ENCODE data around the gene PDE1A. TPM values are rescaled to one million over a fixed set of nuclear protein-coding genes. Genes with fewer than 3 reads are reported as not detected.

The PDE1A gene
- total RNA-seq, 4 donors from 2014 or later, result 2.3 to 8.1 (median 2.9) TPM

- no peak overlapping the region for H3K4me3 ChIP-seq
- TF ChIP-seq EP300 (IDR thresholded peaks at IDR 0.05), result no peak
- no peak for TF ChIP-seq POLR2AphosphoS5 (IDR thresholded peaks at IDR 0.05)
- no peak for TF ChIP-seq CTCF (IDR thresholded peaks at IDR 0.05)
- TF ChIP-seq POLR2A (IDR thresholded peaks at IDR 0.05), result no peak
- H3K27me3 ChIP-seq, result no peaks in the 10 kb centered on the region
- H3K9me3 ChIP-seq, result no peaks in the 10 kb centered on the region
- no peaks in the 10 kb centered on the region for H3K4me1 ChIP-seq
- WGBS, result 79% methylated on average over 1 of the region's 1 CpG
- DNase-seq (ENCODE audit: low spot score in 2 of 2), result no peak
- H3K27ac ChIP-seq, result no peak overlapping the region
- H3K36me3 ChIP-seq, result no peaks in the 10 kb centered on the region
These were observed 316.5 kb downstream of the PDE1A start for GRCh38 chr2:182110347-182110746.

GRCh38 chr2:182103526-182103925 lies 323.3 kb downstream of the PDE1A start:
- TF ChIP-seq POLR2AphosphoS5 (IDR thresholded peaks at IDR 0.05) (no peak), POLR2A (IDR thresholded peaks at IDR 0.05) (no peak), CTCF (IDR thresholded peaks at IDR 0.05) (no peak), EP300 (IDR thresholded peaks at IDR 0.05) (no peak)
- H3K27ac ChIP-seq, result no peak overlapping the region
- H3K36me3 ChIP-seq, result no peaks in the 10 kb centered on the region
- H3K9me3 ChIP-seq, result no peaks in the 10 kb centered on the region
- no peak overlapping the region for H3K4me3 ChIP-seq
- H3K4me1 ChIP-seq, result no peaks in the 10 kb centered on the region
- no peak for DNase-seq (ENCODE audit: low spot score in 2 of 2)
- WGBS, result 55% methylated on average over 5 of the region's 5 CpGs
- H3K27me3 ChIP-seq, result no peaks in the 10 kb centered on the region

GRCh38 chr2:182101263-182101662 lies 325.6 kb downstream of the PDE1A start:
- Histone ChIP-seq H3K27me3 (no peaks in the 10 kb centered on the region), H3K27ac (no peak overlapping the region), H3K36me3 (no peaks in the 10 kb centered on the region), H3K4me1 (no peaks in the 10 kb centered on the region), H3K4me3 (no peak overlapping the region), H3K9me3 (no peaks in the 10 kb centered on the region)
- DNase-seq (ENCODE audit: low spot score in 2 of 2), result no peak
- no peak for TF ChIP-seq POLR2A (IDR thresholded peaks at IDR 0.05)
- TF ChIP-seq CTCF (IDR thresholded peaks at IDR 0.05), result no peak
- no peak for TF ChIP-seq EP300 (IDR thresholded peaks at IDR 0.05)
- no peak for TF ChIP-seq POLR2AphosphoS5 (IDR thresholded peaks at IDR 0.05)

- Histone ChIP-seq H3K9me3 (no peaks in the 10 kb centered on the region), H3K27ac (no peak overlapping the region), H3K4me1 (no peaks in the 10 kb centered on the region), H3K36me3 (no peaks in the 10 kb centered on the region), H3K4me3 (no peak overlapping the region), H3K27me3 (no peaks in the 10 kb centered on the region)
- 92% methylated on average over 1 of the region's 1 CpG for WGBS
- DNase-seq (ENCODE audit: low spot score in 2 of 2), result no peak
- no peak for TF ChIP-seq CTCF (IDR thresholded peaks at IDR 0.05)
- no peak for TF ChIP-seq EP300 (IDR thresholded peaks at IDR 0.05)
- no peak for TF ChIP-seq POLR2A (IDR thresholded peaks at IDR 0.05)
- TF ChIP-seq POLR2AphosphoS5 (IDR thresholded peaks at IDR 0.05), result no peak
These were observed 328.2 kb downstream of the PDE1A start for GRCh38 chr2:182098648-182099047.

- no peaks in the 10 kb centered on the region for H3K9me3 ChIP-seq
- no peaks in the 10 kb centered on the region for H3K36me3 ChIP-seq
- WGBS, result 53% methylated on average over 2 of the region's 2 CpGs
- DNase-seq (ENCODE audit: low spot score in 2 of 2), result no peak
- TF ChIP-seq CTCF (IDR thresholded peaks at IDR 0.05) (no peak), POLR2AphosphoS5 (IDR thresholded peaks at IDR 0.05) (no peak), POLR2A (IDR thresholded peaks at IDR 0.05) (no peak), EP300 (IDR thresholded peaks at IDR 0.05) (no peak)
- no peak overlapping the region for H3K27ac ChIP-seq
- H3K27me3 ChIP-seq, result no peaks in the 10 kb centered on the region
- H3K4me1 ChIP-seq, result no peaks in the 10 kb centered on the region
- H3K4me3 ChIP-seq, result no peak overlapping the region
These were observed 329.2 kb downstream of the PDE1A start for GRCh38 chr2:182097571-182098164.

Data from suprapubic skin (tissue), 4 donors.